GM15510 (cell line): ENCODE data around the gene DLGAP1.

ENCODE experiments used
- POLR2A ChIP-seq: IDR thresholded peaks from 3 replicates; pipeline ENCODE4 v1.6.1; 2011; ENCODE audit warnings: borderline replicate concordance; ENCODE audit not compliant: insufficient read length; ENCODE audit errors: extremely low read depth

Gene DLGAP1

DNA sequence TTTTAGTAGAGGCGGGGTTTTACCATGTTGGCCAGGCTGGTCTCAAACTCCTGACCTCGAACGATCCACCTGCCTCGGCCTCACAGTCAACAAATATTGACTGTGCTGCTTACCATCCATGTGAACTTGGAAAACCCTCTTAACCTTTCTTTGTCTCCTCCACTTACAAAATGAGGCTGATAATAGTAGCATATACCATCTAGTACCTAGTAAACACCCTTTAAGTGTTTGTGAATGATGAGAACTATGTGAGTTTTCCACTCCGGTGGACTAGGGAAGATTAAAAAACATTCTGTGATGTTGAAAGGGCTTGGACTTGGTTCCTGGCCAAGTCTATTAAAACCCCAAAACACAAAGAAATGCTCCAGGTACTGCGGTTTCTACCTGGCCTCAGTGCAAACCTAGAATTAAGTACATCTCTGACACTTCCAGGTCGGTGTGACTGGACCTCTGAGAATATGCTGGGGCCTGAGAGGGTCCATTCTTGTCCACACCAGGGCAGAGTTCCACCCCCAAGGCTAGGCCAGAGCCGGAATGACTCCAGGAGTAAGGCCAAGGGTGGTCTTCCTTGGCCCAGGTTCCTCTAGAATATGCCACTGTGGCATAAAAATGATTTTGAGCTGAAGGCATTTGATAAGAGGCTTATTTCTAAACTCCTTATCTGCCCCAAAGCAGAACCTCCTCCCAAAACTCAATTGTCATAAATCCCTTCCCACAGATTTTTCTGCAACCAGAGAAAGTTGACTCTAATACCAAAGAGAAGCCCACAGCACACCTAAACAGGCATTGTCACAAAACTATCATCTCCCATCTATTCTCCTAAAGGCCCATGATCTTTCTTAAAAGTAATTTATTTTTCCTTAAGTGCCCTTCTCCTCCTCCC lies 787.6 kb downstream of the DLGAP1 start:
- no peak for TF ChIP-seq POLR2A

DNA sequence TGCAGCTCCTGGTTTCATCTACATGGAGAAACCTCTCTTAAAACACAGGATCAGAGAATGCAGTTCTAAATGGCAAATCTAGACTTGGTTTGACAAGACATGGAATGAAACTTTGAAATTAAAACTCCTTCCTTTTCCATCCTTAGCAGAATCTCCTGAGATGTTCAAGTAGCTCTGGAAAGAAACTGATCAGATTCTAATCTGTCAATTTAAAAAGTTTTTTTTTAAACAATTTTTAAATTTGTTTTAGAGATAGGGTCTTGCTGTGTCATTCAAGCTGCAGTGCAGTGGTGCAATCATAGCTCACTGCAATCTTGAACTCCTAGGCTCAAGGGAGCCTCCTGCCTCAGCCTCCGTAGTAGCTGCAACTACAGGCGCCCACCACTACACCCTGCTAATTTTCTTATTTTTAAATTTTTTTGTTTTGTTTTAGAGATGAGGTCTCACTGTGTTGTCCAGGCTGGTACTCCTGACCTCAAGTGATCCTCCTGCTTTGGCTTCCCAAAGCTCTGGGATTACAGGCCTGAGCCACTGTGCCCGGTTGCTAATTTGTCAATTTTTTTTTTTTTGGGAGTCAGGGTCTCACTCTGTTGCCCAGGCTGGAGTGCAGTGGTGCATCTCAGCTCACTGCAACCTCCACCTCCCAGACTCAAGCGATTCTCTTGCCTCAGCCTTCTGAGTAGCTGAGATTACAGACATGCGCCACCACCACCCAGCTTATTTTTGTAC lies 788.4 kb downstream of the DLGAP1 start:
- TF ChIP-seq POLR2A, result no peak

DNA sequence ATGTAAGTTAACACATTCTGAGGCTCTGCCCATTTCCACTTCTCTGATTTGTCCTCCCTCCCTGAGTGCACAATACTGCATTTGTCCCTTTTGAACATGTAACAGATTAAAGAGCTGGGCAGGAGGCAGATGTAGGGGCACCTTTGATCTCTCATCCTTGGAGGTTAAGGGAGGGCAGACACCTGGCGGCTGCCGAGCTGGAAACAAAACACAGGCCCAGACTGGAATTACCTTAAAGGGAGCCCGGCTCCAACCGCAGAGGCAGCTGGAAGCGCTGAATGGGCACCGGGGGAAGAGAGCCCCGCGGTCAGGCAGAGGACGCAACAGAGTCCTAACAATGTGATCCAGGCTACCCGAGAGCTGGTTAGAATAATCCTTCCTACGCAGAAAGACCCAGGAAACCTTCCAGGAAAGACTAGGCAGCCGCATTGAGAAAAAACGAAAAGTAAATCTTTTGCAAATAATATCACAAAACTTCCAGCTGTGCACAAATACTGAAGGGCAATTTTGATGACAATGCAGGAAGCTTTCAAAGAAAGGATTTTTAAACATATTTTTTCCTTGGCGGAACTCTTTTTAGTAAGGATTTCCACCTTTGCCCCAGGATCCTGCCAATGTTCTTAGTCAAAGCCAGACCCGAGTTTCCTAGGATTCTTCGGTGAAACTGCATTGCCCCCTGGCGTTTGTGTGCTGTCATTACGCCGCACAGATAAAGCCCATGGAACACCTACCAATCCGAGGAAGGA lies 789.2 kb downstream of the DLGAP1 start:
- no peak for TF ChIP-seq POLR2A

DNA sequence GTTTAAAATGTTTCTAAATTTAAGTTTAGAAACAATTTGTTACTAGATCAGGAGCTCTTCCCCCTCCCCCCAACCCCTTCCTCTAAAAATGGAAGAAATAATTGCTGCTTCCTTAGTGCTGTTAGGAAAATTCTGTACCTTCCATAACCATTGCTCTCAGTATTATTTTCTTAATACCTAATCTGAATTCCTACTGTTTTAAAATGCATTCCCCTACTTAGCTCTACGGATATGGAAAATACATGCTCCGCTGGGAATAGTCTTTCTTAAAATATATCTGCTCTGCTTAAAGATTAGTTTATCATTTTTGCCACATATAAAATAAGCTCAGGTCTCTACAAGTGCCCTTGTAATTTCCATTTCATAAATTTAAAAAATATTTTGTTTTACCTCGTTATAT lies 789.9 kb downstream of the DLGAP1 start:
- TF ChIP-seq POLR2A, result no peak

DNA sequence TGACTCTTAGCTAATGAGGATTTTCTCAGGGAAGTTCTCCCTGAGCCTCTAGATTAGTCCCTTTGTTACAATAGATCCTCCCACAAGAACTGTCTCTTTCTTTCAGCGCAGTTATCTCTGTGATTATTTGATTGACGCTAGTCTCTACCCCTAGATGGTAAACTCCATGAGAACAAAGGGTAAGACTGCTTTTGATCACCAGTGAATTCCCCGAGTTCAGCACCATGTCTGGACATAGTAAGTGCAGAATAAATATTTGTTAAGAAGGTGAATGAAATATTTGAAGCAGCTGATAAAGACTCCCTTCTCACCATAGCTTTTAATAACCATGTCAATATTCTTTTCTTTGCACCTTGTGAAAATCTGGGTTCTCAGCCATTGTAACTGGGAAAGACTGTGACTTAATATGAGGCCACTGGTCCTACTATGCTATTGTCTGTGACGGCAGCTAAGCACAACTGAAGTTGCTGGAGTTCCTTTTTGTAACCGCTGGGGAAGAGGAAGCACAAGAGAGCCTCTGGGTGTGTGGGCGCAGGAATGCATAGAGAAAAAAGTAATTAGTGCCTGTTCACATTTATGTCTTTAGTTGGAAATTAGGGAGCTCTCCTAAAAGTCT lies 790.4 kb downstream of the DLGAP1 start:
- TF ChIP-seq POLR2A, result no peak

DNA sequence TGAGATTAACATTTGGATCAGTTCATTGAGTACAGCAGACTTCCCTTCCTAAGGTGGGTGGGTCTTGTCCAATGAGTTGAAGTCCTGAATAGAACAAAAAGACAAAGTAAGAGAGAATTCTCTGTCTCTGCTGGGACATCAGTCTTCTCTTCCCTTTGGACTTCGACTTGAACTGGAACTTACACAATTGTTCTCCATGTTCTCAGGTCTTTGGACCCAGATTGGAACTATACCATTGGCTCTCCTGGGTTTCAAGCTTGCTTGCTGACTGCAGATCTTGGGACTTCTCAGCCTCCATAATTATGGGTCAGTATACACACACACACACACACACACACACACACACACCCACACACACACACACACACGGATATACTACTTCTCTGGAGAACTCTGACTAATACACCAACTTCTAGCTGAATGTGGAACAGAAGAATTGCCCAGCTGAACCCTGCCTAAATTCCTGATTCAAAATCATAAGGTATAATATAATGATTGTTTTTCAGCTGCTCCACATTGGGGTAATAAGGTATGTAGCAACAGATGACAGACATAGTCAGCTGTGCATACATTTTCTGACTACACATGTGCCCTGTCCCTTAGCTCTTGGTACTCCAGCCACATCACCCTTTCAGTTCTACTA lies 791.1 kb downstream of the DLGAP1 start:
- TF ChIP-seq POLR2A, result no peak

DNA sequence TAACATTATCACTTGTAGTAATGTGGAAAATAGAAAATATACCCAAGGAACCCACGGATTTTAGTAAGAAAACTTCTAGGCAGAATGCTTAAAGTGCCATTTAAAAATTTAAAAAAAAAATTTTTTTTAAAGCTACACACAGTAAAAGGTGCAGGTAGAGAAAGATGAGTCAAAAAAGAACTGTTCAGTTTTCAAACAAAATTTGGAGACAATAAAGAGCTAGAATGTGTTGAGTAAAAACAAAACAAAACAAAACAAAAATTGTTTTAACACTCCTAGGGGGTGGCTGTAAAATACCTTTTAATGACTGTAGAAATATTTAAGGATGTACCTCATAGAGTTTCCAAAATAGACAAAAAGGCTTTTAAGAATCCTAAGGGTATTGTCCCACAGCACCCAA lies 793.1 kb downstream of the DLGAP1 start:
- TF ChIP-seq POLR2A, result no peak

DNA sequence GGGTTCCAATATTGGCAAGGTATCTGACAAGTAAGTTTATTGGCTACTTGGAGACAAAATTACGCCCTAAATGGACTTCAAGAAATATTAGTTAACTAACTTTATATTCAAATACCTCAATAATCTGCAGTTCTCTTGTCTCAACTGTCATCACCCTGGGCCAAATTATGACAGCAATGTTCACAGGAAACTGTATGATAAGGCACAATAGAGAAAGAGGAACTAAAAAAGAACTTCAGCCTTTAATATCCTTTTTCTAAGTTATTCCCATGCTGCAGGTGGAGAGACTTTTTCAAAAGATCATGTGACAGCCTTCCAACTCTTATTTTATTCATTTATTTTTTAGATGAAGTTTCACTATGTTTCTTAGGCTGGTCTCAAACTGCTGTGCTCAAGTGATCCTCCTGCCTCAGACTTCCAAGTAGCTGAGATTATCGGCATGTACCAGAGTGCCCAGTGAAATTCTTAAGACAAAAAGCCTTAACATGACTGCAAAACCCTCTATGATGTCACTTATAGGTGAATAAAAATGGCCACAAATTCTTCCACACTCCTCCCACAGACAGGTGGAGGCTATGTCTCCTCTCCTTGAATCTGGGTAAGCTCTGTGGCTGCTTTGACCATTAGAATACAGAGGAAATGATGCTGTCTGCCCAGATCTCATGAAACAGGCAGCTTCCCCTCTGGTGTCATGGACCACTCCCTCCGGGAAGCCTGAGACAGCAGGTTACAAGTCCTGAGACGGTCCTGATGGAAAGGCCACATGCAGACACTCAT lies 794.2 kb downstream of the DLGAP1 start:
- TF ChIP-seq POLR2A, result no peak

DNA sequence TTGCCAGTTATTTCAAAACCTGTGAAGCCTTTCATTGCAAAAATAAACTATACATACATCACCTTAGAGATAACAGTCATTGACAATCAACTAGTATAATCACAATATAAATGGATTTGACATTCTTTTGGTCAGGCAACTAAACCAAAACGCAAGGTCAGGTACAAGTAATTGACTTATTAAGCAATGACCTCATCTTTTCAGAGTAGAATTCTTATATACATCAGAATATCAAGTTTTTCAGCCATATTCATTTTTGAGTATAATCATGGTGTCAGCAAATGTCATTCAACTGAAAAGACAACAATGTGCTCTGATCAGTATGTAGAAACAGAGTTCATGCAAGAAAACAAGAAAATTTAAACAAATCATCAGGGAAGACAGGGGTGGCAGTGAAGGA lies 796.6 kb downstream of the DLGAP1 start:
- no peak for TF ChIP-seq POLR2A

DNA sequence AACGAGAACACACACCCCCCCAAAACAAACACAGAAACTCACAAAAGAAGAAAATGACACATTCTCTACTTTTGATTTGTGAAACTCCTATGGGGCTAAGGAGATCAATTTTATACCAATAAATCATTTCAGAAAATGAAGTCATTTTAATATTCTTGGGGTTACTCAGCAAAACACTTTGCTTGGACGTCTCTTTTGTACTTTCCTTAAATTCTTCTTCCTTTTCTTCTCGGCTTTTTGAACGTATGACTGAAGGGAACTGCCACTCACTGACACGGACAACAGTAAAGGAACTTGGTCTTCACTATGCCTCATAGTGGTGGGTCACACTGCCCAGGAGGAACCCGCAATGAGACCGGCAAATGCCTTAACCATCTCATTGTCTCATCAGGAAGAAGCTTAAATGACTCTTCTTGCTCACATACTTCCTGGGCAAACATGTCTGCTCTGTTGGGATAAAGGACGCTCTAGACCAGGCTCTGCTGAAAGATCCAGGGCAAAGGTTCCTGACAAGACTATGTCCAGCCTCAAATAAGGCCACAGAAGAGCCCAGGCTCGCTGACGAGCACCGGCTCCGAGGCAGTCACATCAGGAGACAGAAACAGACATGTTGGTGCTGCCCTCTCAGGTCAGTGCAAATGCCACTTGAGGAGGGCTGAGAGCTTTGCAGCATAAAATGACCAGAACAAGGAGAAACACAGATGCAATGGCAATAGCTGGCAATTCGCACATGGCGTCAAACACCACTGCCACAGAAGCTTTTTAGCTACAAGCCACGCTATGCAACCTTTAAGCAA lies 799.7 kb downstream of the DLGAP1 start:
- no peak for TF ChIP-seq POLR2A

DNA sequence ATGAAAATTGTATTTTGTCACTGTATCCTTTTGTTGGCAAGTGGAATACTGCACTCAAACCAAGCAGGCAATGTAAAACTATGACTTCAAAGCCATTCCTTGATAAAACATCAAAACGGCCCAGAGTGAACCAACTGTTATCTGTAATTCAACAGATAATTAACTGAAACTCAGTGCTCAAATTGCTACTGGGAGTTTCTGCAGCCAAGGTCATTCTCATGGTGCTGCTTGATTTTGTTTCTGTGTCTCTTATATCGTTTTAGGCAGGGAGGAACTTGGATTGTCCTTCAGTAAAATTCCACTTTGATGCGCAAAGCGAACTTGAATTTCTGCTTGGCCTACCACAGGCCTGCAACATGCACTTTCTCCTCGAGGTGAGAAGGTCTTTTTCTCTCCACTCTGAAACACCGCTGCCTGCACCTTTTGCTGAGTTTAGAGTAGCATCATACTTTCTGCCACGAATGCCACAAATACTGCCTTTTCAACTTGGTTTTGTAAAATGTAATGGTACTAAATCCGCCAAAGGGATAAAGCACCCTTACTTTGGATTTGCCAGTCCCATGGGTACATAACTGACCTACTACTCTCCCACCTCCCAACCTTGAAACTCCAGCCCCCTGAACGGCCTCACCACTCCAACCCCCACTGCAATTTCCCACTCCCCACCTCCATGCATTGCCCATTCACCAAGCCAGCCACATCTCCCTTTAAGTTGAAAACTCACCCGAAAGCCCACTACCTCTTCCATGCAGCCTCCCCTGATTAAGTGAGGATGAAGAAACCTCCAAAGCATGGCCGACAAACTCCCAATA lies 800.5 kb downstream of the DLGAP1 start:
- TF ChIP-seq POLR2A, result no peak

DNA sequence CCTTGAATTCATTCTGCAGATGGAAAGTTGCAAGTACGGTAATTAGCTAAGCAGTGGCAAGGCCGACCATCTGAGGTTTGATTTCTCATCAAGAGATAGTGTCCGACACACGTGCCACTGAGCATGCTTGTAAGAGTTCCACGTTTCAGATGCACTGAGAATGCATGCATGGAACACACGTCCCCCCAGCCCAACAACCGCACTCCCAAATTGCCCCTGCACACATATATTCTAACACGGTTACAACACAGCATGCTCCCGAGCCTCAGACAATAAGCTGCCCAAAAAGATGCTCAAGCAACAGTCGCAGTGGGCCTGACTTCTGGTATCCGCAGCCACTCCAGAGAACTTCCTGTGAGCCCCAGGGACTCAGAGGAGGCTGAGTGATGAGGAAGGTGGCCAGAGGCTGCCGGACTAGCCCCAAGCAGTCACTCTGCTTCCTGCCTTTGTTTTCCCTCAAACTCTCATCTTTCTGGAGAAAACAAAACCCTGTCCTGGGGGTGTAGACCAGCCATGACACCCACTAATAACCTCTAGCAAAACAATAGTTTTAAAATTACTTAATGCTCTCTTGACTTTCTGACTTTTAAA lies 801.2 kb downstream of the DLGAP1 start:
- TF ChIP-seq POLR2A, result no peak
